GM18505 (cell line): ENCODE data around the gene ZNF862.

Experiments
- ATAC-seq: cut with Tn5 transposase; IDR thresholded peaks from one replicate; pipeline ENCODE4 v1.9.1; 2021; ENCODE audit not compliant: unreplicated experiment
- POLR2A ChIP-seq: IDR thresholded peaks from 4 replicates; pipeline ENCODE4 v1.6.1; 2011; ENCODE audit warnings: borderline replicate concordance; ENCODE audit not compliant: insufficient read depth, insufficient read length; ENCODE audit errors: extremely low read depth

The ZNF862 gene

DNA sequence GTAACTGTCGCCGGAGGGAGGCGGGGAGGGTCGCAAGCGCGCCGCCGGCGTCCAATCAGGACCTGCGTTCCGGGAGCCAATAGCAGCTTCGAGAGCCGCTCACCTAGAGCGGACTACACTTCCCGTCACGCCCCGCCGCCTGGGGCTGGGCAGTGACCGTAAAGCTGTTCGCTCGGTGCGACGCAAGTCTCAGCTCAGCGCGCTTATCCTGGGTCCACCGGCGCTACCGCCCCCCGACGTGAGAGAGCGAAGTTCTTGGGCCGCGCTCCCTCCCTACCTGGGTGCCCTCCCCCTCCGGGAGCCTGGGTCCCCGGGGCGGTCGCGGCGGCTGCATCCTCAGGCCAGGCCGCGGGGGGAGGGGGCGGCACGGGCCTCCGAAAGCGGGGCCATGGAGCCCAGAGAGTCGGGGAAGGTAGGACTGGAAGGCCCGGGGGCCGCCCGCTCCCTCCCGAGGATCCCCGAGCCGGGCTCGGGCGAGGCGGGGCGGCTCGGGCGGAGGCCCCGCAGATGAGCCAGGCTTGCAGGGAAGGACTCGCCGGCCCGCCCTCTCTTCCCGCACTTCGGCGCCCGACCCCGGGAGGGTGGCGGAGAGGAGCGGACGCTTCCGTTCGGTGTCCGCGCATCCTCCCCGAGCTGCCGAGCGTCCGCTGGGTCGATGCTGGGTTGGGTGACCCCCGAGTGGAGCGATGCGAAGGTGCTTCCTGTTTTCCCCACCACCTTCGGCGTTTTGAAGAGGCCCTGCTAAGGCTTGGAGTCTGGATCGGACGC, at the start of gene ZNF862:
Gene ZNF862, plus strand, starts transcription at position 152 of the 768 bp plus-strand sequence. Its CDS starts 237 bp downstream, at position 389.
- TF ChIP-seq POLR2A: peak; percentile 75
- ATAC-seq: peak; percentile 97

DNA sequence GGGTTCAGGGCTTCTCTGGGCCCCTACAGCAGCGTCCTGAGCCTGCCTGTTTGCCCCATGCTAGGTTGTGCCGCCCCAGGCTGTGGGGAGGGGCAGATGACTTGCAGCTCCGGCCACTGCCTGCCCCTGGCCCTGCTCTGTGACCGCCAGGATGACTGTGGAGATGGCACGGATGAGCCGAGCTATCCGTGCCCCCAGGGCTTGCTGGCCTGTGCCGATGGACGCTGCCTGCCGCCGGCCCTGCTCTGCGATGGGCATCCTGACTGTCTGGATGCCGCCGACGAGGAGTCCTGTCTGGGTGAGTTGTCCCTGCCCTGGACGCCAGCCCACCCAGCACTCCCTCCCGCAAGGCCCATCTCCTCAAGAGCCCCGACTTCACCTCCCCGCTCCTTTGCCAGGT, 49.1 kb upstream of the ZNF862 start:
- no peak for ATAC-seq
- TF ChIP-seq POLR2A: no peak

DNA sequence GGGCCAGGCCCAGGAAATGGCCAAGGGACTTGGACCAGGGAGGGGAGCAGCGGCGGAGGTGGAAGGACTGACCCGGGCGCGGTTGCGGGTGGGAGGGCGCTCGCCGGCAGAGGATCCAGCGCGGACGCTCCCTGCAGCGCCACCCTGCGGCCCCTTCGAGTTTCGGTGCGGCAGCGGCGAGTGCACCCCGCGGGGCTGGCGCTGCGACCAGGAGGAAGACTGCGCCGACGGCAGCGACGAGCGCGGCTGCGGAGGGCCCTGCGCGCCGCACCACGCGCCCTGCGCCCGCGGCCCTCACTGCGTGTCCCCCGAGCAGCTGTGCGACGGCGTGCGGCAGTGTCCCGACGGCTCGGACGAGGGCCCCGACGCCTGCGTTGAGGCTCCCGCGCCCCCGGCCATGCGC, 48.0 kb upstream of the ZNF862 start:
- no peak for TF ChIP-seq POLR2A
- no peak for ATAC-seq

DNA sequence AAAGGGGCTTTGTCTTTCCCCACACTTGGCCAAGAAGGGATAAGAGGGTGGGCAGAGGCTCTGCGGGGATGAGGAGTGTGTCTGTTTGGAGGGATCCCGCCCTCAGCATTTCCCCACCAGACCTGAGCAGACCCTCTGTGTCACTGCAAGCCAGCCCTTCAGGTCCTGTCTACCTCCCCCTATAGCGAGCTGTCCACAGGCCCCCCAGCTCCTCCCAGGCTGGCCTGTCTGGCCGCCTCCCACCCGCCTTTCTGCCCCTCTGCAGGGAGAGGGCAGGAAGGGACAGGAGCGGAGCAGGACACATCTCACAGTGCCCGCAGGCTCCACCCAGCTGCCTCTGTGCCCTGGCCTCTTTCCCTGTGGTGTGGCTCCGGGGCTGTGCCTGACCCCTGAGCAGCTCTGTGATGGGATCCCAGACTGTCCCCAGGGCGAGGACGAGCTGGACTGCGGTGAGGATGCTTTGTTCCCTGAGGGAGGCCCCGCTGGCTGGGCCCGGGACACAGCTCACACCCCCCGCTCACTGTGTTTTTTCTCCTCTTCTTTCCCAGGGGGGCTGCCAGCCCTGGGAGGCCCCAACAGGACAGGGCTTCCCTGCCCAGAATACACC, 47.3 kb upstream of the ZNF862 start:
- ATAC-seq: no peak
- TF ChIP-seq POLR2A: no peak

DNA sequence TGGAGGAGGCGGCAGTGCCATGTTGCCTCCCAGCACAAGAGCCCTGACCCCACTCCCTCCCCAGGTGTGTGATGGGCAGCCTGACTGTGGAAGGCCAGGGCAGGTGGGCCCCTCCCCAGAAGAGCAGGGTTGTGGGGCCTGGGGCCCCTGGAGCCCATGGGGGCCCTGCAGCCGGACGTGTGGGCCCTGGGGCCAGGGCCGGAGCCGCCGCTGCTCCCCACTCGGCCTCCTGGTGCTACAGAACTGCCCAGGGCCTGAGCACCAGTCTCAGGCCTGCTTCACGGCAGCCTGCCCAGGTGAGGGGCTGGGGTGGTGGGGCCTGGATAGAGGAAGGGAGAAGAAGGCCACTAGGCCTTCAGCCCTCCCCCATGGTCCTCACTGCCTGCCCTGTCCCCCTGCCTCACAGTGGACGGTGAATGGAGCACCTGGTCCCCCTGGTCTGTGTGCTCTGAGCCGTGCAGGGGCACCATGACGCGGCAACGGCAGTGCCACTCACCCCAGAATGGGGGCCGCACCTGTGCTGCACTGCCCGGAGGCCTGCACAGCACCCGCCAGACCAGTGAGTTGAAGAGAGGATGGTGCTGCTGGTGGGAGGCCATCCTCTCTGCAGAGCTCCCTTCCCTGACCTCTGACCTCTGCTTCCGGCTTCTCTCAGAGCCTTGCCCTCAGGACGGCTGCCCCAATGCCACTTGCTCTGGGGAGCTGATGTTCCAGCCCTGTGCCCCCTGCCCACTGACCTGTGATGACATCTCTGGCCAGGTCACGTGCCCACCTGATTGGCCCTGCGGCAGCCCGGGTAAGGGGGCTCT, 46.6 kb upstream of the ZNF862 start:
- ATAC-seq: no peak

DNA sequence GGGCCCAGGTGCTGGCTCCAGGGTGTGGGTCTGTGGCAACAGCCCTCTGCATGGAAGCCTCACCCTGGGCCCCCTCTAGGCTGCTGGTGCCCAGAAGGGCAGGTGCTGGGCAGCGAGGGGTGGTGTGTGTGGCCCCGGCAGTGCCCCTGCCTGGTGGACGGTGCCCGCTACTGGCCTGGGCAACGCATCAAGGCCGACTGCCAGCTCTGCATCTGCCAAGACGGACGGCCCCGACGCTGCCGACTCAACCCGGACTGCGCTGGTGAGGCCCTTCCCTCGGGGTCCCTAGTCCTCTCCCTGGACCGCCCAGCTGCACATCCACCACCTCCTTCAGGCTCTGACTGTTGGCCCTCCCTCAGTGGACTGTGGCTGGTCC, 46.0 kb upstream of the ZNF862 start:
- TF ChIP-seq POLR2A: no peak
- no peak for ATAC-seq

More for the DNA sequence above, 46.6 kb upstream of the ZNF862 start:
- TF ChIP-seq POLR2A: no peak

DNA sequence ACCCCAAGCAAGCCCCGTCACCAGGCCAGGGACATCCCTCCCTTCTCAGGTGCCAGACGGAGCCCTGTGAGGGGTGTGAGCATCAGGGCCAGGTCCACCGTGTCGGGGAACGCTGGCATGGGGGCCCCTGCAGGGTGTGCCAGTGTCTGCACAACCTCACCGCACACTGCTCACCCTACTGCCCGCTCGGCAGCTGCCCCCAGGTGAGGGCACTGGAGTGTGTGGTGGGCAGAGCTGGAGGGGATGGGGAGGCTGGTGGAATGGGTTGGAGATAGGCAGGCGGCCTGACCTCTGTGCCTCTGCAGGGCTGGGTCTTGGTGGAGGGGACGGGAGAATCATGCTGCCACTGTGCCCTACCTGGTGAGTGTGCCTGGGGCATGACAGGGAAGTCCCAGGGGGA, 44.9 kb upstream of the ZNF862 start:
- ATAC-seq: no peak
- TF ChIP-seq POLR2A: no peak

DNA sequence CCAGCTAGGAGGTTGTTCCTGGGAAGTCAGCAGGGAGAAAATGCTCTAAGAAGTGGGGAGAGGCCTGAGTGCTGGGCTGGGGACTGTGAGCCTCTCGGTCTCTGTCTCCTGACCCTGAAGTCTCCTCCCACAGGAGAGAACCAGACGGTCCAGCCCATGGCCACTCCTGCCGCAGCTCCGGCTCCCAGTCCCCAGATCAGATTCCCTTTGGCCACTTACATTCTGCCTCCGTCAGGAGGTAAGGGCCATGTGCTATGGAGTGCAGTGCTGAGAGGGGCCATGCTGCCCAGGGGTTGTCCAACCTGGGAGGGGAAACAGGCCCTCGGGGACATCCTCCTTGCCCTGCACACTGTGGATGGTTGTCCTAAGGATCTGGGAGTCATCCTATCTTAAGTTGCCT, 43.5 kb upstream of the ZNF862 start:
- no peak for TF ChIP-seq POLR2A
- no peak for ATAC-seq

DNA sequence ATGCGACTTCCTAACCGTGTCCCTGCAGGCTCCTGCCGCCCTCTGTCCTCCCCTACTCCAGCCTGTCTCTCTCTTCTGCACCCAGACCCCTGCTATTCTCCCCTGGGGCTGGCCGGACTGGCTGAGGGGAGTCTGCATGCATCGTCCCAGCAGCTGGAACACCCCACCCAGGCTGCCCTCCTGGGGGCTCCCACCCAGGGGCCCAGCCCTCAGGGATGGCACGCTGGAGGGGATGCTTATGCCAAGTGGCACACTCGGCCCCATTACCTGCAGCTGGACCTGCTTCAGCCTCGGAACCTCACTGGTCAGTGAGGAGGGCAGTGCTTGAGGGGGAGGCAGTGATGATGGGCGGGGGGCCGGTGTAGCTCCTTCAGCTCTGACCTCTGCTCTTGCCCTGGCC, 43.0 kb upstream of the ZNF862 start:
- no peak for ATAC-seq
- TF ChIP-seq POLR2A: no peak

DNA sequence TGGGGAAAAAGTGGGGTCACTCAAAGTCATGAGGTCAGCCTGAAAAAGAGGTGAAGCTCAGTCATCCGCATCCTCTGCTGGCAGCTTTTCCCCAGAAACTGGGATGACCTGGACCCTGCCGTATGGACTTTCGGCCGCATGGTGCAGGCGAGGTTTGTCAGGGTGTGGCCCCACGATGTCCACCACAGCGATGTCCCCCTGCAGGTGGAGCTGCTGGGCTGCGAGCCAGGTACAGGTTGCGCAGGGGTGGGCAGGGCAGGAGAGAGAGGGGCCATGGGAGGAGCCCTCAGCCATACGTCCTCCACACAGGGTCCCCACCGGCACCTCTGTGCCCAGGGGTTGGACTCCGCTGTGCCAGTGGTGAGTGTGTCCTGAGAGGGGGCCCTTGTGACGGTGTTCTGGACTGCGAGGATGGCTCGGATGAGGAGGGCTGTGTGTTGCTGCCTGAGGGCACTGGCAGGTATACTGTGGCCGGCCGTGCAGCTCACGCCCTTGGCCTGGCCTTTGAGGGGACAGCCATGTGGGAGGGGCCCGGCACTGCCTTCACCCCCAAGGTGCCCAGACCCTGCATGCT, 41.8 kb upstream of the ZNF862 start:
- ATAC-seq: no peak
- TF ChIP-seq POLR2A: no peak

DNA sequence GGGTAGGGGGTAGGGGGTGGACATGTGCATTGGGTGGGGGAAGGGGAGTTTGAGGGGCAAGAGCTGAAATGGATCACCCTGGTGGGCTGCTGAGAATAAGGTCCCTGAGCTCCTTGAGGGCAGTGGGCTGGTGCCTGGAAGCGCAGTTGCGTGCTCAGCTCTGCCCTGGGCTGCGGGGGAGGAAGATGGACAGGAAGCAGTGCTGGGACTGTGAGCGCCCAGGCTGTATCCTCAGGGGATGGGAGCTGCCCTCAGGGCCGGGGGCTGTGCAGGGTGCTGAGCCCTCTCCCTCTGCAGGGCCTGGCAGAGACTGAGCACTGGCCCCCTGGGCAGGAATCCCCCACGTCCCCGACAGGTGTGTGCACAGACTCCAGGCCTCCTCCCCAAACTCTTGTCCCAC, 40.4 kb upstream of the ZNF862 start:
- ATAC-seq: no peak
- no peak for TF ChIP-seq POLR2A

DNA sequence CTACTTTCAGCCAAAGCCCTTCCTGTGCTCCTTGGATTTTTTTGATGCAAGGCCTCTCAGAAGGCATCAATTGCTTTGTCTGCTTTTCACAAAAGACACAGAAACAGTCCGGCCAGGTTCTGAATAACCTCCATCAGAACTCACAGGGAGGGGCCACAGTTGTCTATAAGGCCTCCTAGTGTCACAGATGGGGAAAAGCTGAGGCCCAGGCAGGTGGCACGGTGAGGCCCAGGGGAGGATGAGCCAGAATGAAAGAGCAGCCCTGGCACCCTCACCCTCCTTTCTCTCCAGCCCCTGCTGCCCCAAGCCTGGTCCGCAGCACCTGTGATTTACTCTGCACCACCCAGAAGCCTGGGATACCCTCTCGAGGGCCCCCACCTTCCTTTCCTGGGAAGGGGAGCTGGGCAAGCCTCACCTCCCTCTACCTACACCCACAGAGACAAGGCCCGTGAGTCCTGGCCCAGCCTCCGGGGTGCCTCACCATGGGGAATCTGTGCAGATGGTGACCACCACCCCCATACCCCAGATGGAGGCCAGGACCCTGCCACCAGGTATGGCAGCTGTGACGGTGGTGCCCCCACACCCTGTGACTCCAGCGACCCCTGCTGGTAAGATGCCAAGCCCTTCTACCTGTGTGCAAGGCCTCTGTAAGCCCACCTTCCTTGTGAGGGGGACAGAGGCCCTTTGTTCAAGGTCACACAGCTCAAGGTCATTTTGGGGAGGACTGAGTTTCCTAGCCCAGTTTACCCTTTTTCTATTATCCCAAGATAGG, 38.6 kb upstream of the ZNF862 start:
- TF ChIP-seq POLR2A: no peak
- ATAC-seq: no peak

DNA sequence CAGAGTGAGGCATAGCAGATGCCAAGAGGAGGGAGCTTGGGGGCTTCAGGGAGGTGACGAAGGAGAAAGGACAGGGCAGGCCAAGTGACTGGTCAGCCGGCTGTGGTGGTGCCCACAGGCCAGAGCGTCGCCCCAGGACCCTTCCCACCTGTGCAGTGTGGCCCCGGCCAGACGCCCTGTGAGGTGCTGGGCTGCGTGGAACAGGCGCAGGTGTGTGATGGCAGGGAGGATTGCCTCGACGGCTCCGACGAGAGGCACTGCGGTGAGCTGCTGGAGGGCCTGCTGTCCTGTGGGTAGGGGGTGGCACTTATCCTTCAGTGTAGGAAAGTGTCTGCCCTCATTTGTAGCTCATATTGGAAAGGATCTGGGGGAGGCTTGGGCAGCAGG, 38.0 kb upstream of the ZNF862 start:
- ATAC-seq: no peak
- no peak for TF ChIP-seq POLR2A
